GM20000 (cell line): ENCODE results near the gene BRD2.
A peak's percentile ranks its signal among the peaks of the same experiment; 100 is the strongest.

Experiments
- DNase-seq: peaks from one replicate; pipeline ENCODE4 v3.0.0; 2012; ENCODE audit warnings: low spot score
- CTCF ChIP-seq: IDR thresholded peaks from 2 replicates; pipeline ENCODE4 v1.5.1; 2012; ENCODE audit warnings: mild to moderate bottlenecking, control low read depth; ENCODE audit errors: extremely low read depth, missing control alignments

Gene BRD2

DNA sequence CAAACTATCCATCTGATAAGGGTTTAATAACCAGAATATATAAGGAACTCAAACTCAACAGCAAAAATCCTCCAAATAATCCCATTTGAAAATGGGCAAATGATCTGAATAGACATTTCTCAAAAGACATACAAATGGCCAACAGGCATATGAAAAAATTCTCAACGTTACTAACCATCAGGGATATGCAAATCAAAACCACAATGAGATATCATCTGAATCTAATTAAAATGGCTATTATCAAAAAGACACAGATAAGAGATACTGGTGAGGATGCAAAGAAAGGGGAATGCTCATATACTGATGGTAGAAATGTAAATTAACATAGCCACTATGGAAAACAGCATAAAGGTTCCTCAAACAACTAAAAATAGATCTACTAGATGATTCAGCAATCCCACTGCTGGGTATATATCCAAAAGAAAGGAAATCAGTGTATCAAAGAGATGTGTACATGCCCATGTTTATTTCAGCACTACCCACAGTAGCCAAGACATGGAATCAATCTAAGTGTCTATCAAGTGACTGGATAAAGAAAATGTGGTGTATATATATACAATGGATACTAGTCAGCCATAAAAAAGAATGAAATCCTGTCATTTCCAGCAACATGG, 6.1 kb upstream of the BRD2 start:
- no peak for DNase-seq
- TF ChIP-seq CTCF = no peak

- TF ChIP-seq CTCF = no peak
- no peak for DNase-seq
Measured at GRCh38 chr6:32963866-32964265, 4.5 kb upstream of the BRD2 start.

GRCh38 chr6:32964776-32965175, 3.6 kb upstream of the BRD2 start:
- DNase-seq = no peak
- TF ChIP-seq CTCF = no peak

DNA sequence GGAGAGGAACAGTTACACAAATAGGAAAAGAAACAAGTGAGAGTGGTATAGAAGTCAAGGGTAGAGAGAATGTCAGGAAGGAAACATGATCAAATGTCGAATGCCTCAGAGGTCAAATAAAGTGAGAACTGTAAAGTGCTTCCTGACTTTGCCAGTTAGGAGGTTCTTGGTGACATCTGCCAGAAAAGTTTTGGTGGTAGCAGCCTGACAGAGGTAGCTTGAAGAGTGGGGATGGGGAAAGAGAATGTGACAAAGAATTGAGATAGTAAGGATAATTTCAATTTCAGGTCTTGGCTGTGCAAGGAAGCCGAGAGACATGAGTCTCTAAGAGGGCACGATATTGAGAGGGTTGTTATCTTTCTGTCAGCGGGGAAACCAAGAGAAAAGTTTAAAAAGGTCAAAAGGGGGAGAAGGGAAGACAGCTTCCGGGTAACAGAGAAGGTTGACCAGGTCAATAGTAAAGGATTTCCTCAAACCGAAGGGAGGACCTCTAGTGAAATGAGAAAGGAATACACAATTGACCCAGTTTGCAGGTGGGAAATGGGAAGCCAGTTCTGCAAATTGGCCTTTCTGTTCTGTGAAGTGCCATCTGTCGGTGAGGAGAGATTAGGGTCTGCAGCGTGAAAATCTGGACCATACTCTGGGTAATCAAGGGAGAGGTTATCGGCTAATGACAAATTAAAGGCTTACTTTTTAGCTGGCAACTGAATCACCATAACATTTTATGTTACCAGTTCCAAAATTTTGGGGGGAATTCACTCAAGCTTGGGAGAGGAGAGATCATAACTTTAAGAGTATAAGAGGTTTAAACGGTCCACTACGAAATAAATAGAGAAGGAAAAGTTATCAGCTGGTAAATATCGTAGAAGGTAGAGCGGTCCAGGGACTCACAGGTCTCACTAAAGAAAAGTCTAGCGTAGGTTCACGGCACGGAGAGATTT, 973 bp upstream of the BRD2 start:
- no peak for DNase-seq
- peak; percentile 57 for TF ChIP-seq CTCF

DNA sequence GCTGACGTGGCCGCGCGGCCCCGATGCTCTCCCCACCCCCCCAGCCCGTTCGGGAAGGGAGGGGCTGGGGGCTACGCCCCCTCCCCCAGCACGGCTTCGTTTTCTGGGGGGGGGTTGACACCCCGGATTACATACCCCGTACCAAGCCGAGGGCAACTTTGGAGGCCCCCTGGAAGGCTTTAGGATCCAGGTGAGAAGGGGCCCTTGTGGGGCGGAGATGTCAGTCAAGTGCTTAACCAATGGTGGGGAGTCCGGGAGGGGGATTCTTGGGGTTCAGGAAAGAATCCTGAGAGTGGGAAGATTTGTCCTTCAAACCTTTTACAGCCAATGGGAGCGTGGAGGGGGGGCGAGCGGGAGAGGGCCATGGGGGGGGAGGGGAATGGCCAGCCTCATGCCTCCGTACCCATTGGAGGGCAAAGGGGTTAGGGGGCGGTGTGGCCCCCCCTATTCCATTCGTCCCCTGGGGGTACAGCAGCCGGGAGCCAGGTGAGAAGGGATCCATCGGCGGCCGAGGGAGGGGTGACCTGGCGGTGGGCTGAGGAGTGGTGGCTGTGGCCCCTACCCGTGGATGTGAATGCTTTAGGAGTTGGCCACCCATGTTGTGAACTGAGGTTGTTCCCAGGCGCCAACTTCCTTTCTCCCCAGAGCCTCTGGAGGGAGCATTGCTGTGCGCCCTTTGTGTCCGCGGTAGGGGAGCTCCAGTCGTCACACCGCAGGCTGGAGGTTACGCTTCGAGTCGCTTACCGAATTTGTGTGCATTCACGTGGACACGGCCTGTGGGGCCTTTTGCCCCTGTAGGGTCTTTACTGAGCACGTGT, 682 bp downstream of the BRD2 start:
- DNase-seq = no peak
- no peak for TF ChIP-seq CTCF

DNA sequence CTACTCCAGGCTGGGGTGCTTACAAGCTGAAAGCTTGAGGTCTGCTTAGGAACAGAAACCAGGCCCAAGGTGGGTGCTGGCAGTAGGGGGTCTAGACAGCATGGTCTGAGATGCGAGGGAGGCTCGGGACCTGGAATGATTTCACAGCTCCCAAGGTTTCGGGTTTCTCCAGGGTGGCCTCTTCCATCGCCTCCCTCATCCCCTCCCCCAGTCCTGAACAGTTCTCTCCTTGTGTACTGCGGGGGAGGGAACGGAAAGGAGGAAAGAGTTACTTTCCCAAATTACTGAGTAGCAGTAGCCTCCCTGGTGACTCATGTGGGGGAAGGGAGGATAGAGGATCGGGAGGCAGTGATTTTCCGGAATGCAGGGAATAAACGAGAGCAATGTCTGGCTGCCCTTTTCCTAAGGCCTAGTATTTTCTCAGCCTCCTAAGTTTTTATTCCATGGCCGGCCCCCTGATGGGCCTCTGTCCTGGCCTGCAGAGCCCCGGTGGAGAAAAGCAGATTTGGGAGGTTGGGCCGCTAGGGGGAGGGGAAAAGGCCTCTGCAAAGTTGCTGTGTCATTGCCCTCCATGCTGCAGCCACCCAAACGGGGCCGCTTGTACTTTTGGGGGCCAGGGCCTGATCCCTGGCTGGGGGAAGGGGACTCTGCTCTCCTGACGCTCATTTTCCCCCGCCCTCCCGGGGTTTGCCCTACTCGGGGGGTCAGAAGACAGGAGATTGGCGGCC, 1.5 kb downstream of the BRD2 start:
- no peak for TF ChIP-seq CTCF
- DNase-seq = peak; percentile 38
